HG03469 (cell line): ENCODE data around the gene SIGLEC15.
"Not testable (repeated sequence)": the region's sequence is repeated elsewhere in the genome, so short reads cannot be mapped to it uniquely, and the experiment has no call there.

ENCODE experiments used
- ATAC-seq: cut with Tn5 transposase; IDR thresholded peaks from one replicate; pipeline ENCODE4 v1.9.1; 2021; ENCODE audit warnings: mild to moderate bottlenecking, moderate library complexity, moderate number of reproducible peaks; ENCODE audit not compliant: unreplicated experiment

Gene SIGLEC15

DNA sequence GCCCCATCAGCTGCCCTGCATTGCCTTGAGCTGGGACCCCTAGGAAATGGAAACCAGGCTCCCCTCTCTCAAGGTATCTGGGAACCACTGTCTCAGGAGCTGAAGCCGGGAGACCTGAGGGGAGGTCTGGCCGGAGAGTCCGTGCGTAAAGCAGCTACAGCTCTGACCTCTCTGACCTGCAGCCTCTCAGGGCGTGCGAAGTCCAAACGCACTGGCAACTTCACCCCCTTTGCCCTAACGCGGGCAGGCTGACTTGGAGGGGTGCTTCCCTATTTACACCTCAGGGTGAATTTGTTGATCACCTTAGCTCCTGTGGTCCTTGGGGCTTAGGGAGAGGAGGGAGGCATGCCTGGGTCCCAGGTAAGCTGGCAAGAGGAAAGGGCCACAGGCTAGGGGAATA lies 17.5 kb downstream of the SIGLEC15 start:
- ATAC-seq: no peak

DNA sequence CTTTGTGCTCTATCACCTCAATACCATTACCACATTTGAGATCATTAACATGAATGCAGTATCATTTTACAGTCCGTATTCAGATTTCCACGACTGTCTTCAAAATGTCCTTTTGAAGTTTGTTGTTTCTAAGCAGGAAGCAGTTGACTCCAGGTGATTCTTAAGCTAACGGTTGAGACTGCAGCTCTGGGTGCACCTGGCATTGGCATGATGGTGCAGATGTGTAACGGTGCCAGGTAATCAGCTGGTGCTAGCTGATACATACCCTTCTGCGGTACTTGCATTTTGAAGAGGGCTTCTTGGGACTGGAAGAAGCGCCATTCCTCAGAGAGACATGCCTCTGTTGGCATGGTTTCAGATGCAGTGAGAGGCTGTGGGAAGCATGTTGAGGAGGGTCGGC lies 19.5 kb downstream of the SIGLEC15 start:
- ATAC-seq: no peak

DNA sequence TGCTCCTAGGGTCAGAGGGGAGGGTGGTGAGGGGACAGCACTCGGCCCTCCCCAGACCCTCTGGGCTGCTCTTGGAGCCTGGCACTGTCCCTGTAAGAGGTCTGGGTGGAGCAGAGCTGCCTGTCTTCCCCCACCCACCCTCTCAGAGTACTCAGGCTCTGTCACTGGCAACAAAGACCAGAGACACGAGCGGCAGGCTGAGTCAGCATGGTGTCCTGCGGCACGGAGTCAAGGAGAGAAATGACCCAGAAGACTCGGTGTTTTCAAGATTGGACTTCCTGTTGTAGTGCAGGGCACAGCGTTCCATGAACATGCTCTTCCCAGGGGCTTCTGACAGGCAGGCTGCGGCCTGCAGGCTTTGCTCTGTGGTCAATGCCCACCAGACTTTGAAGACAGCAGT lies 19.9 kb downstream of the SIGLEC15 start:
- no peak for ATAC-seq

DNA sequence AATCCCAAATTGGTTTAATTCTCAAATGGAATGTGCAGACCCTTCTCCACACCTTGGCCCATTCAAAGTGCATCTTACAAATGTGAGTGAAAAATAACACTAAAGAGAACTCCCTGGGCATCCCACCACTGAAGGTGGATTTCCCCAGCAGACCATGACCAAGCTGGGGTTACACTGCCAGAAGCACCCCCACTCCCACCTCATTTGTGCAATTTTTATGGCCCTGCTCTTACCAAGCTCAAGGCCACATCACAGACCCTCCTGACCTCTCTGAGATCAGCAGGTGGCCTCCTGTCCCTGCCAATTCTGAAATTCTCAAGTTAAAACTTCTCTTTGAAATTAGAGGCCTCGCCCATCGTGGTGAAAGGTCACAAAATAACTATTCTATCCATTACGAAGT lies 21.6 kb downstream of the SIGLEC15 start:
- no peak for ATAC-seq

DNA sequence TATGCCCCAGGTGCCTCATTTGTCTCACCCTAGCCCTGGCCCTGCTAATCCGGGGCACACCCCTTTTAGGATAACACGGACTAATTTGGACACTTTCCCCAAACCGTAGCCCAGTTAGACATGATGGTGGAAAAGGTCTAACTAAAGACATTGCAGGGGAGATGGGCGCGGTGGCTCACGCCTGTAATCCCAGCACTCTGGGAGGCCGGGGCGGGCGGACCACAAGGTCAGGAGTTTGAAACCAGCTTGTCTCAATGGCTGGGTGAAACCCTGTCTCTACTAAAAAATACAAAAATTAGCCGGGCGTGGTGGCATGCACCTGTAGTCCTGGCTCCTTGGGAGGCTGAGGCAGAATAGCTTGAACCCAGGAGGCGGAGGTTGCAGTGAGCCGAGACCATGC lies 23.2 kb downstream of the SIGLEC15 start:
- not testable (repeated sequence) for ATAC-seq

GRCh38 chr18:45849529-45849928 lies 24.1 kb downstream of the SIGLEC15 start:
- ATAC-seq: no peak

DNA sequence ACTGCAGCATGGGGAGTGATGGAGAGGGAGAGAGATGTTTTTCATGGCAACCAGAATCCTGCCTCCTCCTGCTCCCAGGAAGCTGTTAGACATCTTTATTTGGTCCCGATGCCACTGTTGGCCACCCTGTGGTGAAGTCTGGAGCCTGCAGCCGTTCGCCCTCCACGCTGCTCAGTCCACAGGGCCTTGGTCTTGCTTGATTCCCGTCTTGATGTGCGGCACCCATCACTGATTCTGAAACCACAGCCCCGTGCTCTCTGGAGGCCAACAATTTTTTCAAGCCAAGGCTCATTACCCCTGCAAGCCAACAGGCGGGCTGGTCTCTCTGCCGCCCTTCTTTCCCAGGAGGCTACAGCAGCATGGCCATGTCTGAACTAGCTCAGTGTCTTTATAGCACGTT lies 24.5 kb downstream of the SIGLEC15 start:
- ATAC-seq: no peak

GRCh38 chr18:45851161-45851925 lies 25.9 kb downstream of the SIGLEC15 start:
- ATAC-seq: no peak

GRCh38 chr18:45852631-45853030 lies 27.2 kb downstream of the SIGLEC15 start:
- ATAC-seq: no peak

DNA sequence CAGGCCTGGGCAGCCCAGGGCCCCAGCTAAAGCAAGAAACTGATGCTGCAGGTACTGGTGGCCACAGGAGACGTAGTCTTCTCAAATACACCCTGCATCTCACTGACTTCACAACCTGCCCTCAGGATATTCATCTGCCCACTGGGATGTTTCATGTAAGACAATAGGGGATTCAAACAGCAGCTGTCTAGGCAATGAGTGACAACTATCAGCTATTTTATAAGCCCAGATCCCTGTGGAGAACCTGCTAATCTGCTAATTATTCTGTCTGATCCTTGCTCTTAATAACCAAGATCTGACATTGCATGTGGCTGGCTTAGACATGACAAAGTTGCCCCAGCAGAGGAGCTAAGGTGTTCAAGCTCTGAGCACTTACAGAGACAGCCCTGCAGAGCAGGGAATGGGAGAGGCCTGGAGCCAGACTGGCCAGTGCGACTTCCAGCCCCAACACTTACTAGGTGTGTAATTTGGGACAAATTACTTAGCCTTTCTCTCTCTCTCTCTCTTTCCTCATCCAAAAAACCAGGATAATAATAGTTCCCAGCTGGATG lies 28.6 kb downstream of the SIGLEC15 start:
- ATAC-seq: no peak

- ATAC-seq: no peak
Measured at GRCh38 chr18:45856531-45856930, 31.1 kb downstream of the SIGLEC15 start.

GRCh38 chr18:45859334-45859733 lies 33.9 kb downstream of the SIGLEC15 start:
- ATAC-seq: no peak

- ATAC-seq: no peak
Measured at GRCh38 chr18:45860492-45860891, 35.0 kb downstream of the SIGLEC15 start.

DNA sequence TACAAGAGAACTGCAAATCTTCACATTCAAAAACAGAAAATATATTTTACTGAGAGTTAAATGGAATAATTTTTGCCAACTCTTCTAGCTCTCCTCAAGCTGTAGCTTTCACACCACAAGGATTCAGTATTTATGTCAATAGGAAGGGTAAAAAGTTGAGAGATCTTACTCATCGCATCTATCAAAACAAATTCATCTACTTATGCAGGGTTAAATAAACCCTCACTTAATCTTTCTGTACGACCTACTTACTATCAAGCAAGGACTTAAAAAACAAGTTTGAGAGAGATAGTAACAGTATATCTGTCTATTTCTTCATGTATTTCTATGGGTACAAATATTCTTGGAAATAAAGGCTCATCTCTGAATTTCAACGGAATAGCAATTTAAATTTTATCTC lies 35.5 kb downstream of the SIGLEC15 start:
- ATAC-seq: no peak

- ATAC-seq: no peak
Measured at GRCh38 chr18:45861926-45862325, 36.5 kb downstream of the SIGLEC15 start.

GRCh38 chr18:45863469-45863868 lies 38.0 kb downstream of the SIGLEC15 start:
- ATAC-seq: no peak

GRCh38 chr18:45864081-45864480 lies 38.6 kb downstream of the SIGLEC15 start:
- ATAC-seq: no peak

DNA sequence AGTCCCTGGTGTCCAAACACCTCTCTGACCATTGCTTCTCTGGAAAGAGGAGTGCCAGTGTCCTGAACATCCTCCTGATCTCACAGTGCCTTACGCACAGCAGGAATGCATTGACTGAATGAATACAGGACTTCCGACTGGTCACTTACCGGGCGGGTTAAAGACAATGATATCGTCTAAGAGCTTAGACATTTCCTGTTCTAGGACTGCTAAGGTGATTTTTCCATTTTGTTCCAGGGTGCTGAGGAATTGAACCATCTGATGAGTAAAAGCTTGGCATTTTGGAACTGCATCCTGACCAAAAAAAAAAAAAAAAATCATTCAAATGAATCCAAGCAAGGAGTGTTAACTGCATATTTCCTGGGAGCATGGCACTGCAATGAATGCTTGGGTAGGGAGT lies 40.0 kb downstream of the SIGLEC15 start:
- ATAC-seq: no peak

DNA sequence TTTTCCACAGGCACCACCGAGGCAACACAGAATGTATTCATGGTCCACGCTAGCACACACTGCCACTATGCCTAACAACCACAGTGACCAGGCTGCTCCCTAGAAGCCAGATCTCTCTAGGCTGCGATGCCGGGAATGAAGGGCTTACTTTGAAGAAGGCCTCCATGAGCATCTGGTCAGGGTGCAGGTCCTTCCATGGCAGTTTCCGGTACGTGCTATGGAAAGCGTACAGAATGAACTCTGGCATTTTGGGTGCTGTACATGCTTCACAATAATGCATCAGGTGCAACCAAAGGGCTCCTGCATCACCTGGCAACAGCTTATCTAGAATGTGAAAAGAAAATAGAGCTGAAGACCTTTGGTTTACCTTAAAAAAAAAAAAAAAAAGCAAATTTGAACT lies 44.9 kb downstream of the SIGLEC15 start:
- ATAC-seq: no peak

- ATAC-seq: no peak
Measured at GRCh38 chr18:45871431-45872084, 46.1 kb downstream of the SIGLEC15 start.

DNA sequence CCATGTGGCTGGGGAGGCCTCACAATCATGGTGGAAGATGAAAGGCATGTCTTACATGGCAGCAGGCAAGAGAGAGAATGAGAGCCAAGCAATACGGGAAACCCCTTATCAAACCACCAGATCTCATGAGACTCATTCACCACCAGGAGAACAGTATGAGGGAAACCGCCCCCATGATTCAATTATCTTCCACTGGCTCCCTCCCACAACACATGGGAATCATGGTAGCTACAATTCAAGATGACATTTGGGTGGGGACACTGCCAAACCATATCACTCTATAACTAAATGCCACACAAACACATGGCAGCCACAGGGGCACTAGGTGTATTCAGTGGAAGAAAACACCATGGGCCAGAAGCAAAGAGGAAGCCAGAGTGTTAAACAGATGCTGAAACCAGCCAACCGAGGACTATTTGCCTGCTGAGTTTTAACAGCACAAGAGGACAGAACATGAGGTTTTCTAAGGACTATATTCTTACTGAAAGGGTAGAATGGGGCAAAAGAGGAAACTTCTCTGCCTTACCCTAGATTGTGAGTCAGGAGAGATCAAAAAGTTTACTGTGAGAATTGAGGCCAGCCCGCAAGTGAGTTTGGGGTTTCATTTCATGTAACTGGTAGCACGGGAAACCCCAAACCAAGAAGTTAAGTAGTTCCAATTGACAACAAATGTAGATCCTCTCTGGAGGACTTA lies 49.2 kb downstream of the SIGLEC15 start:
- peak; percentile 90 for ATAC-seq

GRCh38 chr18:45876161-45876560 lies 50.7 kb downstream of the SIGLEC15 start:
- ATAC-seq: no peak
